A673 (cell line): ENCODE measurements around the gene REEP6. TPM values are rescaled to one million over a fixed set of nuclear protein-coding genes. Genes with fewer than 3 reads are reported as not detected.
A peak's percentile ranks its signal among the peaks of the same experiment; 100 is the strongest.

ENCODE experiments used
- BruUV-seq: library from RNA; stranded (reverse); fragments of 400-500 nt; replicated peaks from 2 replicates; lab custom pipeline; 2021; lab: Mats Ljungman, UMichigan
- CTCF ChIA-PET: fragments of 300-600 bp; sonication (Branson Sonifier 250); formaldehyde crosslinking; loops from one replicate; lab custom pipeline; 2022; ENCODE audit warnings: antibody characterized with exemption; lab: Charles Lee
- POLR2A ChIA-PET: fragments of 300-600 bp; sonication (Branson Sonifier 250); formaldehyde crosslinking; loops from one replicate; lab custom pipeline; 2022; ENCODE audit warnings: antibody characterized with exemption; ENCODE audit not compliant: low non-redundant PET; lab: Charles Lee
- DNase-seq: peaks from one replicate; pipeline ENCODE4 v3.0.0-alpha.2; 2015; ENCODE audit warnings: low spot score
- H3K27ac ChIP-seq: fragments of 200-600 bp; sonication (generic); 2 replicates; pipeline ENCODE4 v1.5.1; 2016; ENCODE audit warnings: mixed run types, low read depth, mild to moderate bottlenecking, mixed read lengths, antibody characterized with exemption, low read length; ENCODE audit not compliant: poor library complexity, severe bottlenecking
- H3K27me3 ChIP-seq: fragments of 200-600 bp; sonication (generic); replicated peaks from 2 replicates; pipeline ENCODE4 v1.6.1; 2017; ENCODE audit warnings: mixed run types, low read depth, mild to moderate bottlenecking, mixed read lengths, antibody characterized with exemption, low read length; ENCODE audit not compliant: insufficient read depth, poor library complexity
- H3K36me3 ChIP-seq: fragments of 200-600 bp; sonication (generic); 2 replicates; pipeline ENCODE4 v1.6.1; 2016; ENCODE audit warnings: mixed run types, mild to moderate bottlenecking, mixed read lengths, antibody characterized with exemption, low read length; ENCODE audit not compliant: insufficient read depth, poor library complexity, severe bottlenecking
- H3K4me1 ChIP-seq: fragments of 200-600 bp; sonication (generic); 2 replicates; pipeline ENCODE4 v1.6.1; 2017; ENCODE audit warnings: mixed run types, mild to moderate bottlenecking, mixed read lengths, antibody characterized with exemption, low read length; ENCODE audit not compliant: insufficient read depth, poor library complexity, severe bottlenecking
- H3K4me3 ChIP-seq: fragments of 200-600 bp; sonication (generic); 2 replicates; pipeline ENCODE4 v1.5.1; 2016; ENCODE audit warnings: low read depth, mixed run types, mild to moderate bottlenecking, mixed read lengths, low read length; ENCODE audit not compliant: poor library complexity, severe bottlenecking
- H3K9me3 ChIP-seq: fragments of 200-600 bp; sonication (generic); 2 replicates; pipeline ENCODE4 v1.6.1; 2016; ENCODE audit warnings: mixed run types, low read depth, mild to moderate bottlenecking, mixed read lengths, antibody characterized with exemption, low read length; ENCODE audit not compliant: poor library complexity, severe bottlenecking
- EZH2 ChIP-seq: fragments of 200-600 bp; sonication (generic); IDR thresholded peaks from 2 replicates; pipeline ENCODE4 v1.6.1; 2017; ENCODE audit warnings: borderline replicate concordance, low read depth, mild to moderate bottlenecking, mixed read lengths, antibody characterized with exemption, low read length; ENCODE audit not compliant: poor library complexity, severe bottlenecking
- intact Hi-C: fragments of 100-400 bp; cut with micrococcal nuclease; formaldehyde crosslinking; loops from one replicate; pipeline ENCODE4 v1.10.0; 2022; ENCODE audit not compliant: unreplicated experiment
- total RNA-seq: library from RNA; stranded (reverse); gene quantifications from 2 replicates; pipeline ENCODE4 v1.2.3, GENCODE V29; 2021
- TF ChIP-seq, protein P1 (sequence below): fragments of 300-800, 200-600 bp; sonication (generic); conservative IDR thresholded peaks from 2 replicates; pipeline ENCODE4 v1.5.1; 2017; ENCODE audit warnings: low read depth, mild to moderate bottlenecking, antibody characterized with exemption, low read length, moderate library complexity, mixed read lengths

The REEP6 gene
- total RNA-seq, 1 experiment from 2014 or later = 4.7 TPM

DNA sequence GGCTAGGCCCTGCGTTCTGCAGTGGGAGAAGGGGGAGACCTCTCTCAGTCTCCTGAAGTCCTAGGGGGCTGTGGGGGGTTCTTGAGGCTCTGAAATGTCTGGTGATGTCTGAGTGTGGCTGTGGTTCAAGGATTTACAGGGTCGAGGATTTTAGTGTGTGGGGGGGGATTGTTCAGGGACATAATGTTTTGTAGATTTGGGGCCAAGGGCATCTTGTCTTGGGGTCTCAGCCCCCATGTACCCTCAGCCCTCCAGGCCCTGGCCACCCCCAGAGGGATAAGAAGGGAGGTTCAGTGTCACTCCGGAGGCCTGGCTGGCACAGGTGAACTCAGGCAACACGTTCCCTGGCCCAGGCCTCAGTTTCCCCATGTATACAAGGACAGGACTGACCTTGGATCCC, 43.5 kb upstream of the REEP6 start:
- TF ChIP-seq, protein P1, sequence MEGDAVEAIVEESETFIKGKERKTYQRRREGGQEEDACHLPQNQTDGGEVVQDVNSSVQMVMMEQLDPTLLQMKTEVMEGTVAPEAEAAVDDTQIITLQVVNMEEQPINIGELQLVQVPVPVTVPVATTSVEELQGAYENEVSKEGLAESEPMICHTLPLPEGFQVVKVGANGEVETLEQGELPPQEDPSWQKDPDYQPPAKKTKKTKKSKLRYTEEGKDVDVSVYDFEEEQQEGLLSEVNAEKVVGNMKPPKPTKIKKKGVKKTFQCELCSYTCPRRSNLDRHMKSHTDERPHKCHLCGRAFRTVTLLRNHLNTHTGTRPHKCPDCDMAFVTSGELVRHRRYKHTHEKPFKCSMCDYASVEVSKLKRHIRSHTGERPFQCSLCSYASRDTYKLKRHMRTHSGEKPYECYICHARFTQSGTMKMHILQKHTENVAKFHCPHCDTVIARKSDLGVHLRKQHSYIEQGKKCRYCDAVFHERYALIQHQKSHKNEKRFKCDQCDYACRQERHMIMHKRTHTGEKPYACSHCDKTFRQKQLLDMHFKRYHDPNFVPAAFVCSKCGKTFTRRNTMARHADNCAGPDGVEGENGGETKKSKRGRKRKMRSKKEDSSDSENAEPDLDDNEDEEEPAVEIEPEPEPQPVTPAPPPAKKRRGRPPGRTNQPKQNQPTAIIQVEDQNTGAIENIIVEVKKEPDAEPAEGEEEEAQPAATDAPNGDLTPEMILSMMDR = no peak
- no peak for TF ChIP-seq EZH2
- Histone ChIP-seq H3K36me3 (peaks cover 4% of the 10 kb centered on the region), H3K27ac (no peak overlapping the region), H3K4me3 (no peak overlapping the region), H3K27me3 (peaks cover 43% of the 10 kb centered on the region), H3K9me3 (no peaks in the 10 kb centered on the region), H3K4me1 (peaks cover 15% of the 10 kb centered on the region)
- no TSS peak for BruUV-seq
- DNase-seq = no peak
- ChIA-PET POLR2A (no interaction called here), CTCF (interaction anchor here (0.6 kb wide), 1 partner anchor 10 kb away, joined by 3 read pairs; no protein-coding TSS in a partner anchor)
- intact Hi-C loops = loop anchor here (10.0 kb wide), 1 partner anchor 173 kb away; the partner anchor contains the start of gene FAM174C

DNA sequence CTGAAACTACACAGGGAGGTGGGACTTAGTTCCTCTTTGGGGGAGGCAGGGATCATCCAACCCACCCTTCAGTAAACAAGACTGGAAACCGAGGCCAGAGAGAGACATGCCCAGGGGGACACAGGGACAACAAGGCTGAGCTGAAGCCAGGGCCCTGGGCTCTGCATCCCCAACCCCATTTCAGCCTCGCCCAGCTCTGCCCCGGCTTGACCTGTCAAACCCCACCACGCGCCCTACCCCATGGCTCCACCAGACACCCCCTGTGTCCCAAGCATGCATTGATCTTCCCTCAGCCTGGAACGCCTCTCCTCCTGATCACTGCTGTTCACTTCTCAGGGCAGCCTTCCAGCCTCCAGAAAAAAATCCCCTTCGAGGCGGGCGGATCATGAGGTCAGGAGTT, 43.0 kb upstream of the REEP6 start:
- no peak for DNase-seq
- H3K4me1 ChIP-seq = peaks cover 15% of the 10 kb centered on the region
- no TSS peak for BruUV-seq
- peaks cover 45% of the 10 kb centered on the region for H3K27me3 ChIP-seq
- H3K27ac ChIP-seq = no peak overlapping the region
- POLR2A ChIA-PET = no interaction called here
- no peaks in the 10 kb centered on the region for H3K36me3 ChIP-seq
- TF ChIP-seq, protein P1 = no peak
- no peak for TF ChIP-seq EZH2
- H3K9me3 ChIP-seq = no peaks in the 10 kb centered on the region
- CTCF ChIA-PET = interaction anchor here (0.6 to 0.7 kb wide), 2 partner anchors 9 to 10 kb away, joined by 3 read pairs; no protein-coding TSS in a partner anchor
- intact Hi-C loops = loop anchor here (10.0 kb wide), 1 partner anchor 173 kb away; the partner anchor contains the start of gene FAM174C
- no peak overlapping the region for H3K4me3 ChIP-seq

DNA sequence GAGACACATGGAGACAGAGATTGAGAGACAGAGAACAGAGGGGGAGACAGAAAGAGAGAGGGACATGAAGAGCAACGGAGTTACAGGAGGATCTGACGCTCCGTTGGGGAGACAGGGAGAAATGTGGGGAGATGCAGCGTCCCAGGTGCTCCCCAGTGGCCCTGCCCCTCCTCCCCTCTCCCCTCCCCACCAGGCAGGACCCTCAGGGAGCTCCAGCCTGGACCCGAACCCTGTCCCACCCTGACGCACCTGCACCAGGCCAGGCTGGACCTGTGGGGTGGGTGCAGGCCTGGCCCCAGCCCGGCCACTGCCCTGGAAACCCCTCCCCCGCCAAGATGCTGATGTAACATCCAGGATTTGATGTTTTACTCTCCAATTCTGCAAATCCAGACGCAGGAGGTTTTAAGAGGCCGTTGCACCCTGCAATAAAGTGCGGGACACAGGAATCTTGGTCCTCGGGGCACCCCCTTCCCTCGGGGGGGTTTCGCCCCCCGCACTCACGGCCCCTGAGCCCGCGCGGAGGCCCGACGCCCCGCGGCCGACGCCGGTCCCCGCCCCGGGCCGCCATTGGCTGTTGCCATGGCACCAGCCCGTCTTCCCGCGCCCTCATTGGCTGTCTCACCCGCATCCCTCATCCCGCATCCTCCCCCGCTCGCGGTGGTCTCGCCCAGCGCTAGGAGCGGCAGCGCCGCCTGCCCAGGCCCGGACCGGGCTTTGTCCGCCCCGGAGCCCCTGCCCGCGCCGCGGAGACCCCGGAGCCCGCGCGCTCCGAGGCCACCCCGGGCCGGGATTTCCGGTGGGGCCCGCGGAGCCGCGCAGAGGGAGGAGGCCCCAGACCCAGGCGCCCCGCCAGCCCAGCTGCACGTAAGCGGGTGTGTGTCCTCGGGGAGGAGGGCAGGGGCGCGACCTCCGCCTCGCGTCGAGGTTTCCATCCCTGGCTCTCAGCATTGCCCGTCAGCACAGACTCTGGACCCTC, 41.2 kb upstream of the REEP6 start, which contains the start of gene APC2:
APC2 (plus strand) TSS at position 655 of the 976 bp plus-strand sequence. CDS start 2,881 bp downstream, outside the sequence.
- BruUV-seq = no TSS peak
- DNase-seq = peak; percentile 84
- H3K4me3 ChIP-seq = no peak within 1 kb of the TSS
- ChIA-PET POLR2A (no interaction called here), CTCF (interaction anchor here (0.7 kb wide), 1 partner anchor 303 kb away, joined by 7 read pairs; no protein-coding TSS in a partner anchor)
- TF ChIP-seq, protein P1 = no peak
- no peak for TF ChIP-seq EZH2
- intact Hi-C loops = loop anchor here (10.0 kb wide), 1 partner anchor 175 kb away; the partner anchor contains the start of gene FAM174C
- no peaks in the 10 kb centered on the region for H3K36me3 ChIP-seq
- no peaks in the 10 kb centered on the region for H3K9me3 ChIP-seq
- peaks cover 45% of the 10 kb centered on the region for H3K27me3 ChIP-seq
- H3K27ac ChIP-seq = no peak within 1 kb of the TSS
- peaks cover 13% of the 10 kb centered on the region for H3K4me1 ChIP-seq
